Activated CD4-positive, CD25-positive, alpha-beta regulatory T cell treated with anti-CD3 and anti-CD28 coated beads, Interleukin-2, amount 50 U/mL, for 72 hours (primary cell): ENCODE data around the gene DCXR.

Experiments
- DNase-seq: peaks from one replicate; pipeline ENCODE4 v3.0.0; 2021

The DCXR gene

GRCh38 chr17:81994593-81995462 lies 42.7 kb downstream of the DCXR start:
- no peak for DNase-seq

- no peak for DNase-seq
Measured at GRCh38 chr17:81993729-81994592, 43.5 kb downstream of the DCXR start.

GRCh38 chr17:81992306-81993102 lies 45.0 kb downstream of the DCXR start:
- DNase-seq, result no peak

- DNase-seq, result no peak
Measured at GRCh38 chr17:81991684-81992305, 45.7 kb downstream of the DCXR start.

GRCh38 chr17:81990836-81991683 lies 46.4 kb downstream of the DCXR start:
- DNase-seq, result no peak

GRCh38 chr17:81987161-81987770 lies 50.2 kb downstream of the DCXR start:
- DNase-seq, result no peak

GRCh38 chr17:81986606-81987005 lies 50.9 kb downstream of the DCXR start:
- DNase-seq, result no peak
